GM19351 (cell line): ENCODE results near the gene GSTK1.
"Not testable (repeated sequence)": the region's sequence is repeated elsewhere in the genome, so short reads cannot be mapped to it uniquely, and the experiment has no call there.

Experiments
- ATAC-seq: cut with Tn5 transposase; IDR thresholded peaks from one replicate; pipeline ENCODE4 v1.9.1; 2021; ENCODE audit warnings: mild to moderate bottlenecking, moderate library complexity; ENCODE audit not compliant: unreplicated experiment

The GSTK1 gene

GRCh38 chr7:143238289-143238980 lies 24.8 kb upstream of the GSTK1 start:
- no peak for ATAC-seq

DNA sequence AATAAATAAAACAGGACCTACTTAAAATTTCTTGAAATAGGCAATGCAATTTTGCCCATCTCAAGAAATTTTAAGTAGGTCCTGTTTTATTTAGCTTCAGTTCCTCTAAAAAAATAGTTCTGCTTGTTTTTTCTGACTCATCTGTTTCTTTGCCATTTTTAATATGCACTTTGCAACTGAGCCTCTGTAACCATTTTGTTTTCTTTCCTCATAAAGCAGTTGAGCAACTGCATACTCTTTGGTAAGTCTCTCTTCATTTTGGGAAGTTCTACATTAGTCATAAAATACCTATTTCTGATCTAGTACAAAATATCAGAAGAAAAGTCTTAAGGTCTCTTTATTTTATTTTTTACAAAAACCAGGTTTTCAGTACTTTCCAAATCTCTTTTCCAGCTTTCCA lies 23.4 kb upstream of the GSTK1 start:
- ATAC-seq = no peak

GRCh38 chr7:143240291-143241168 lies 22.7 kb upstream of the GSTK1 start:
- peak; percentile 98 for ATAC-seq

GRCh38 chr7:143242306-143242705 lies 20.9 kb upstream of the GSTK1 start:
- ATAC-seq = no peak

GRCh38 chr7:143243111-143243510 lies 20.1 kb upstream of the GSTK1 start:
- no peak for ATAC-seq

DNA sequence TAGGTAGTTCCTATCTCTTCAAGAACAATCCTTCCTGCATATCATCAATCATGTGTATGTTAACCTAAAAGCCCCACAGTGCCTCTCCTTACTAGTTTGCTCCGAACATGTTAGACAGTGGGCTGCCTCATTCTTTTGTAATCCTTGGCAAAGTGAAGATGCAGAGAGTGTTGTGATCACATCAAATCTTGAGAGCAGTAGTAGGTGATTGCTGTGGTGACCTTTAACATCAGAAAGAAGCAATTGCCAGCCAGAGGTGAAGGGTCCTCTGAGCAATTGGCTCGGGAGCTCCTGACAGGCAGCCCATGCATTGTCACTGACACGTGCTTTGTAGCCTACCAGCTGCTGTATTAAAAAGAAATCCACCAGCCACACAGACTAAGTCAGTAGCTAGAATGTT lies 19.6 kb upstream of the GSTK1 start:
- no peak for ATAC-seq

- ATAC-seq = no peak
These were observed 18.9 kb upstream of the GSTK1 start for GRCh38 chr7:143244321-143244720.

DNA sequence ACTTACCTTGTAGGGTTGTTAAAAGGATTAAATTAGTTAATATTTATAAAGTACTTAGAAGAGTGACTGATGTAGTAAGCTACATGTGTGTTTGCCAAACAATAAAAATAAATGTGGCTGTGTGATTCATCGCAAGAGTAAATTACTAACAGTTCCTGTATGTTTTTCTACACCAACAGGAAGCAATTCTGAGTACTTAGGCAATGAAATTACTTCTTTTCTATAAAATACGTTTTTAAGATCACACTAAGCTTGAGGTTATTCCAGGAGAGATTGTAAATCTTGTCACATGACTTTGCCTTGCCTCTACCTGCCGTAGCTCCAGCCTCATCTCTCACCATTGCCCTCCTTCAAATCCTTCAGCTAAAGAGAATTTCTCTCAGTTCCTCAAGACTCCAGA lies 18.1 kb upstream of the GSTK1 start:
- ATAC-seq = no peak

DNA sequence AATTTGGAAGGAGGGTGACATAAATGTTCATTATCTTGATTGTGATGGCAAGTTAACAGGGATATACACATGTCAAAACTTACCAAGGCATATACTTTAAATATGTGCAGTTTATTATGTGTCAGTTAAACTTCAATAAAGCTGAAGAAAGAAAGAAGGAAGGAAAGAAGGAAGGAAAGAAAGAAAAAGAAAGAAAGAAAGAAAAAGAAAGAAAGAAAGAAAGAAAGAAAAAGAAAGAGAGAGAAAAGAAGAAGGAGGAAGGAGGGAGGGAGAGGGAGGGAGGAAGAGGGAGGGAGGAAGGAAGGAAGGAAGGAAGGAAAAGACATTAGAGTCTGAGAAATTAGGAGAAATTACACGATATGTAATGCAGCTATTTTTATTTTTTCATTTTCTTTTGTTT lies 15.9 kb upstream of the GSTK1 start:
- ATAC-seq = no peak

DNA sequence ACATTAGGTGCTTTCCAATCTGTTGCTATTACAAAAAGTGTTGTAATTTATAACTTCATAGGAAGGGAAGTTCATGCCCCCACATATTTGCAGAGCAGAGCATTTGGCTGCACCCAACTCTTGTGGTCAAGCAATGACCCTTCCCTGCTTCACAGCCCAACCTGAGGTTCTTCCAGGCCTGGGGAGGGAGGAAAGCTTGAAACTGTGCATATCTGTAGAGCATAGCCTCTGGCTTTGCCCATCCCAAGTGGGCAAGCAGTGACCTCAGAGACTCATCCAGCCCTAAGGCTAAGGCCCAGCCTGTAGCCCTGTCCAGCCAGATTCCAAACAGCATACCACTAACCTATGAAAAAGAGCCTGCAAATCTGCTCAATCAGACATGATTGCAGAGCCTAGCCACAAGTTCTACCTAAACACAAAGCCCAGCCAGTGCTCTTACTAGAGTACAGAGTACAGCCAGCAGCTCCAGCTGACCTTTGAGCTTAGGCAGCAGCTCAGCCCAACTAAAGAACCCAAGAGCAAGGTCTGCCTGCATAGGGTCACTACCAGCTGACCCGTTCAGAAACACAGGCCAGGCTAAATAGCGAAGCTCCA lies 14.4 kb upstream of the GSTK1 start:
- ATAC-seq = no peak

DNA sequence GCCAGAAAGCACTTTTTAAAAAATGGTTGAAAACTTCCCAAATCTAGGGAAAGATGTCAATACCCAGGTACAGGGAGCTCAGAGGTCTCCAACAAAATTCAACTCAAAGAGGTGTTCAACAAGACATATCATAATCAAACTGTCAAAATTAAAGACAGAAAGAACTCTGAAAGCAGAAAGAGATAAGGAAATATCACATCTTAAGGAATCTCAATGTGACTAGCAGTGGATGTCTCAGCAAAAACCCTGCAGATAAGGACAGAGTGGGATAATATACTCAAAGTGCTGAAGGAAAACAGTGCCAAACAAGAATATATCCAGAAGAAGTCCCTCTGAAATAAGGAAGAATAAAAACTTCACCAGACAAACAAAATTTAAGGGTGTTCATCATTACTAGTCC lies 13.0 kb upstream of the GSTK1 start:
- ATAC-seq = no peak

DNA sequence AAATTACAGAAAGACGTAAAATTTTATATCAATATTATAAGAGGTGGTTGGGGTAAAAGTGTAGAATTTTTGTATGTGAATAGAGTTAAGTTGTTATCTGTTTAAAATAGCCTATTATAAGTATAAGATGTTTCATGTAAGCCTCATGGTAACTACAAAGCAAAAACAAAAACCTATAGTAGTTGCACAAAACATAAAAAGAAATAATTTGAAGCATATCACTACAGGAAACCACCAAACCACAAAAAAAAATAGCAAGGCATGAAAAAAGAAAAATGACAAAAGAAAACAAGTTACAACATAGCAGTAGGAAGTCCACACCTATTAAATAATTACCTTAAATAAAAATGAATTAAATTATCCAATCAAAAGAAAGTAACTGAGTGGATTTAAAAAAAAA lies 12.4 kb upstream of the GSTK1 start:
- no peak for ATAC-seq

- no peak for ATAC-seq
These were observed 11.2 kb upstream of the GSTK1 start for GRCh38 chr7:143252006-143252405.

DNA sequence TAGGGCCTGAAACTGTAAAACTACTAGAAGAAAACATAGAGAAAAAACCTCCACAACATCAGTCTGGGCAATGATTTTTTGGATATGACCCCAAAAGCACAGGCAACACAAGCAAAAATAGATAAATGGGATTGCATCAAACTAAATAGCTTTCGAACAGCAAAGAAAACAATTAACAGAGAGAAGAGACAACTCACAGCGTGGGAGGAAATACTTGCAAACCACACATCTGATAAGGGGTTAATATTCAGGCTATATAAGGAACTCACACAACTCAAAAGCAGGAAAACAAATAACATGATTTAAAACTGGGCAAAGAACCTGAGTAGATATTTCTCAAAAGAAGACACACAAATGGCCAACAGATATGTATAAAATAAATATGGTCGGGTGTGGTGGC lies 7.7 kb upstream of the GSTK1 start:
- ATAC-seq = no peak

- no peak for ATAC-seq
These were observed 6.9 kb upstream of the GSTK1 start for GRCh38 chr7:143256325-143256724.

GRCh38 chr7:143256932-143257331 lies 6.3 kb upstream of the GSTK1 start:
- ATAC-seq = peak; percentile 76

DNA sequence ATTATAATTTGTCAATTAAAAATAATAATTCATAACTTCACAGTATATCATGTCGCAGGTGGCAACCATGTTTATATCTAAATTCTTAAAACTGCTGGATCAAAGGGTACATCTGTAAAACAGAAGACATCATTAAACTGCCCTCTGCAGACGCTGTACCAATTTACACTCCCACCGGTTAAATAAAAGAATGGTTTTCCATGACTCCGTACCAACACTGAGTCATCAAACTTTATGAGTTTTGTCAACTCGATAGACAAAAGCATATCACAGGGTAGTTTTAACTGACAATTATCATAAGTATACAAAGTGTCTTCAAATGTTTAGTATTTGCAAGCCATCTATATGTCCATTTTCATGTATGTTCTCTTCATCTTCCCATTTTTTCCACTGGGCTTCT lies 5.7 kb upstream of the GSTK1 start:
- ATAC-seq = no peak

DNA sequence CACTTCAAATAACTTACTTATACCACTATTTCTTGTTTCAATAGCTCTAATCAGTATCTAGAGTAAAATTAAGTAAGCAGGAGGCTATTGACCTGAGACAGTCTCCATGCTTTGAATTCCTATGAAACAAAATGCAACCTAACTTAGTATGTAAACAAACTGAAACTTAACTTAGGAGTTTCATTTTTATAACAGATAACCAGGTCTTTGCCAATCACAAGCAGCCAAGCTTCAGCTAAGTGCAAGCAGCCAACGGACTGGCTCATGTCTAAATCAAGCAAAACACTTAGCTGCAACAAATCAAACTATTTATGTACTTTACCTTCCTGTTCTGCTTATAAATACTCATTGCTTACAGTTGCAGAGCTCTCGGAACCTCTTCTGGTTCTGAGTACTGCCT lies 4.4 kb upstream of the GSTK1 start:
- ATAC-seq = peak; percentile 36

DNA sequence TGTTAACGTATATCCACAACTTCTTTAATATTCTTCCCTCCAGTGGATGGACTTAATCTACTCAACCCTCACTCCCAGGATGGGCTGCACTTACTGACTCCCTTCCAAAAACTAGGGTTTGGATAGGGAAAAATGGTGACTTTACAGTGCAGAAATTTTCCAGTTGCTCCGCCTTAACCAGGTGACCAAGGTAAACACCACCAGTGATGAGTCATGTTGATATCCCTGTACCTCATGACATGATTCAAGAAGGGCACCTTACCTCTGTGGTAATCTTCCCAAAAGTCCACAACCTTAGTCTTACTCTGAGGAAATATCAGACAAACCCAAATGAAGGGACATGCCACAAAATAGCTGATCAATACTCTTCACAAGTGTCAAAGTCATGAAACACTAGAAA lies 3.5 kb upstream of the GSTK1 start:
- ATAC-seq = no peak

- ATAC-seq = no peak
These were observed 1.3 kb upstream of the GSTK1 start for GRCh38 chr7:143261901-143262300.

GRCh38 chr7:143264196-143264568 lies 941 bp downstream of the GSTK1 start:
- not testable (repeated sequence) for ATAC-seq
